ENCODE results near the gene YAE1. TPM values are rescaled to one million over a fixed set of nuclear protein-coding genes. Genes with fewer than 3 reads are reported as not detected.

YAE1 gene
- total and polyA plus RNA-seq, 2 of the 8 experiments (the other 6 are each of a cell fraction or from before 2014, with no cell fraction given), result 24.1 to 38.0 TPM

DNA sequence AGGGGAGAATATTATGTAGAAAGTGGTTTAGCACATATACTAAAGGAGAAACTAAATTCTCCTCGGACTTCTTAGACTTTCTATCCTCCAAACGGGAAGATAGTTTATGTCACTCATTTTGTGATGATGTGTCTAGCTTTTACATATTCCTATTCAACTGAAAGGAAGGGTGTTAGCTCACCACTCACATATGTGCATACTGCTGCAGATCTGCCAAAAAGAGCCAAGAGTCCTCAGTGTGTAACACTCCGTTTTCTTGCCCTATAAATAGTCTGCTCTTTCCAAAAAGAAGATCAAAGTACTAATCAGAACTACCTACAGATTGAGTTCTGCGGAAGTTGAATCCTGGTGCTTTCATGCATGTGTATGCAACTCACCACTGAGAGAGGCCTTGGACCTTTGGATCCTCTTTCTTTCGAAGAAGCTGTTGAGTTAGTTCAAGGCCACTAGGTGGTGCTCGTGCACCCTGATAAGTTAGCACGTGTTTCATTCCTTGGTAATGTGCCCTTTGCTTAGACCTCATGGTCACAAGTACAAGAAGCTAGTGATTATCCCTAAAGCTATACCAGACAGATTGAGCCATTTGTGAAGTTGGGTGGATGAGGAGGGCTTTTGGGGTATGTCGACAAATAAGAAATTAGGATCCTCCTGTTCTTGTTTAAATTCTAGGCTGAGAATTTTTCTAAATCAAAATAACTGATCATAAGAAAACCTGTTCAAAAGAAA lies 14.1 kb downstream of the YAE1 start (continued):
- TF ChIP-seq KDM1A (IDR thresholded peaks at IDR 0.05; ENCODE audit: borderline replicate concordance, low read length) (no peak), YY1 (IDR thresholded peaks at IDR 0.05; ENCODE audit: low read depth, low read length) (no peak), SIN3A (conservative IDR thresholded peaks at IDR 0.05 in 1 of 2, IDR thresholded peaks at IDR 0.05 in 1 of 2; ENCODE audit: low read depth in 1 of 2, low read length in 2 of 2) (peak in 1 of 2 experiments; percentile 58; a peak in 1 of 4 replicates), EZH2 (IDR thresholded peaks at IDR 0.05; ENCODE audit: low read depth, low read length, severe bottlenecking) (no peak), SRF (IDR thresholded peaks at IDR 0.05; ENCODE audit: low read depth, low read length) (no peak), SIX5 (IDR thresholded peaks at IDR 0.05; ENCODE audit: low read depth, low read length) (no peak), GABPA (IDR thresholded peaks at IDR 0.05; ENCODE audit: borderline replicate concordance, insufficient read depth, low read length) (no peak), BCL11A (IDR thresholded peaks at IDR 0.05; ENCODE audit: low read depth in 2 of 2, low read length in 2 of 2) (no peak), CHD1 (IDR thresholded peaks at IDR 0.05; ENCODE audit: low read depth, low read length) (no peak), TAF1 (IDR thresholded peaks at IDR 0.05; ENCODE audit: low read depth, low read length) (no peak), TBP (IDR thresholded peaks at IDR 0.05; ENCODE audit: low read depth, low read length) (no peak), SP1 (IDR thresholded peaks at IDR 0.05; ENCODE audit: low read depth, low read length) (no peak), RXRA (IDR thresholded peaks at IDR 0.05; ENCODE audit: insufficient read depth, low read depth, low read length) (no peak), SP2 (IDR thresholded peaks at IDR 0.05; ENCODE audit: low read length) (no peak), SIRT6 (IDR thresholded peaks at IDR 0.05; ENCODE audit: low read length) (no peak), CBX8 (IDR thresholded peaks at IDR 0.05; ENCODE audit: borderline replicate concordance, low read depth, low read length) (no peak), SAP30 (IDR thresholded peaks at IDR 0.05; ENCODE audit: insufficient read depth, insufficient replicate concordance, low read length) (no peak), RNF2 (IDR thresholded peaks at IDR 0.05; ENCODE audit: borderline replicate concordance, low read depth, low read length, missing control alignments, poor library complexity, severe bottlenecking) (no peak), SP4 (IDR thresholded peaks at IDR 0.05; ENCODE audit: low read length) (no peak), RAD21 (IDR thresholded peaks at IDR 0.05 in 1 of 2, conservative IDR thresholded peaks at IDR 0.05 in 1 of 2; ENCODE audit: low read depth in 2 of 2, low read length in 2 of 2) (peak; percentile 98 to 99), MAFK (IDR thresholded peaks at IDR 0.05; ENCODE audit: low read depth, low read length) (no peak)
- TF ChIP-seq, protein P1, sequence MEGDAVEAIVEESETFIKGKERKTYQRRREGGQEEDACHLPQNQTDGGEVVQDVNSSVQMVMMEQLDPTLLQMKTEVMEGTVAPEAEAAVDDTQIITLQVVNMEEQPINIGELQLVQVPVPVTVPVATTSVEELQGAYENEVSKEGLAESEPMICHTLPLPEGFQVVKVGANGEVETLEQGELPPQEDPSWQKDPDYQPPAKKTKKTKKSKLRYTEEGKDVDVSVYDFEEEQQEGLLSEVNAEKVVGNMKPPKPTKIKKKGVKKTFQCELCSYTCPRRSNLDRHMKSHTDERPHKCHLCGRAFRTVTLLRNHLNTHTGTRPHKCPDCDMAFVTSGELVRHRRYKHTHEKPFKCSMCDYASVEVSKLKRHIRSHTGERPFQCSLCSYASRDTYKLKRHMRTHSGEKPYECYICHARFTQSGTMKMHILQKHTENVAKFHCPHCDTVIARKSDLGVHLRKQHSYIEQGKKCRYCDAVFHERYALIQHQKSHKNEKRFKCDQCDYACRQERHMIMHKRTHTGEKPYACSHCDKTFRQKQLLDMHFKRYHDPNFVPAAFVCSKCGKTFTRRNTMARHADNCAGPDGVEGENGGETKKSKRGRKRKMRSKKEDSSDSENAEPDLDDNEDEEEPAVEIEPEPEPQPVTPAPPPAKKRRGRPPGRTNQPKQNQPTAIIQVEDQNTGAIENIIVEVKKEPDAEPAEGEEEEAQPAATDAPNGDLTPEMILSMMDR (IDR thresholded peaks at IDR 0.05; ENCODE audit: control extremely low read depth in 1 of 3, insufficient read depth in 1 of 3, low read depth in 1 of 3, low read length in 3 of 3), result peak; percentile 6 to 92 (median 91)
